Fibroblast of lung (primary cell): ENCODE data around the gene ZNF595.

Experiments
- EZH2 ChIP-seq: IDR thresholded peaks from 2 replicates; pipeline ENCODE4 v1.5.1; 2012; ENCODE audit warnings: low read length, control low read depth, mild to moderate bottlenecking; ENCODE audit errors: missing control alignments
- TF ChIP-seq, protein P1 (sequence below), 2 donors: IDR thresholded peaks in 1 of 2; conservative IDR thresholded peaks in 1 of 2; 1 replicate in 1 of 2; 2 replicates in 1 of 2; pipeline ENCODE4 v1.5.1; 2011 to 2012; ENCODE audit warnings: low read length in 2 of 2, control low read depth in 1 of 2, inconsistent platforms in 1 of 2, low read depth in 1 of 2, mild to moderate bottlenecking in 1 of 2

DNA sequence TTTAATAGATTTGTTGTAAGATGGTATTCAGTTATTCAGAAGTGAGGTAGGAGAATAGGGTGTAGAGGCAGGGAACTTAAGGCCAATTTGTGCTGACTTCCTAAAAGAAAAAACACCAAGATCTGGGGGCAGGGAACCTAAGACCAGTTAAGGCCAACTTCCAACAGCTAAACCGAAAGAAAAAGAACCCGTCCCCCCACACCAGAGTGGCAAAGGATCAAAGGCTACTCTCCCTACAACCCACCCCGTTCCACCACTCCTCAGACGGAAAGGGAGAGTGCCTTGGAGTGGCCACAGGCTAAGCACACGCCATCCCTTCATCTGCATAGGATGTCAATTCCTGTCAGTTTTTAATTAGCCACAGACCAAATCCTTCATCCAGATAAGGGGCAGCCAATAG, 67.5 kb downstream of the ZNF595 start:
- TF ChIP-seq, protein P1, sequence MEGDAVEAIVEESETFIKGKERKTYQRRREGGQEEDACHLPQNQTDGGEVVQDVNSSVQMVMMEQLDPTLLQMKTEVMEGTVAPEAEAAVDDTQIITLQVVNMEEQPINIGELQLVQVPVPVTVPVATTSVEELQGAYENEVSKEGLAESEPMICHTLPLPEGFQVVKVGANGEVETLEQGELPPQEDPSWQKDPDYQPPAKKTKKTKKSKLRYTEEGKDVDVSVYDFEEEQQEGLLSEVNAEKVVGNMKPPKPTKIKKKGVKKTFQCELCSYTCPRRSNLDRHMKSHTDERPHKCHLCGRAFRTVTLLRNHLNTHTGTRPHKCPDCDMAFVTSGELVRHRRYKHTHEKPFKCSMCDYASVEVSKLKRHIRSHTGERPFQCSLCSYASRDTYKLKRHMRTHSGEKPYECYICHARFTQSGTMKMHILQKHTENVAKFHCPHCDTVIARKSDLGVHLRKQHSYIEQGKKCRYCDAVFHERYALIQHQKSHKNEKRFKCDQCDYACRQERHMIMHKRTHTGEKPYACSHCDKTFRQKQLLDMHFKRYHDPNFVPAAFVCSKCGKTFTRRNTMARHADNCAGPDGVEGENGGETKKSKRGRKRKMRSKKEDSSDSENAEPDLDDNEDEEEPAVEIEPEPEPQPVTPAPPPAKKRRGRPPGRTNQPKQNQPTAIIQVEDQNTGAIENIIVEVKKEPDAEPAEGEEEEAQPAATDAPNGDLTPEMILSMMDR (conservative IDR thresholded peaks at IDR 0.05 in 1 of 2, IDR thresholded peaks at IDR 0.05 in 1 of 2; ENCODE audit: low read depth in 1 of 2, low read length in 2 of 2), result no peak
- TF ChIP-seq EZH2, result no peak
